Spleen (tissue), 7 donors: ENCODE results near the gene PKN3.

Source experiments
- POLR2A ChIP-seq, 3 donors: fragments of 450-650 bp; IDR thresholded peaks; one replicate each; pipeline ENCODE4 v1.5.1; 2017; ENCODE audit warnings: antibody characterized with exemption in 3 of 3, mild to moderate bottlenecking in 1 of 3
- POLR2AphosphoS5 ChIP-seq, 3 donors: sonication (generic); formaldehyde crosslinking; IDR thresholded peaks; one replicate each; pipeline ENCODE4 v1.5.1; 2017; ENCODE audit warnings: antibody characterized with exemption in 3 of 3
- TF ChIP-seq, protein P1 (sequence below), 11 experiments: fragments of 200-600 bp in 7 of 11; fragments of 450-650 bp in 4 of 11; sonication (generic) in 4 of 11; IDR thresholded peaks in 8 of 11; conservative IDR thresholded peaks in 3 of 11; 1 replicate in 7 of 11; 2 replicates in 4 of 11; pipeline versions ENCODE4 v1.4.0 to v1.8.0; 2016 to 2021; ENCODE audit warnings: antibody characterized with exemption in 11 of 11, inconsistent platforms in 4 of 11, mild to moderate bottlenecking in 1 of 11
- donor health status: DM: no; HTN: no; CAD: no; lungs with moderate emphysema.
- donor health status: DM: no; HTN: no; CAD: no.
- donor health status: DM: no; HTN: no; CAD: no.

DNA sequence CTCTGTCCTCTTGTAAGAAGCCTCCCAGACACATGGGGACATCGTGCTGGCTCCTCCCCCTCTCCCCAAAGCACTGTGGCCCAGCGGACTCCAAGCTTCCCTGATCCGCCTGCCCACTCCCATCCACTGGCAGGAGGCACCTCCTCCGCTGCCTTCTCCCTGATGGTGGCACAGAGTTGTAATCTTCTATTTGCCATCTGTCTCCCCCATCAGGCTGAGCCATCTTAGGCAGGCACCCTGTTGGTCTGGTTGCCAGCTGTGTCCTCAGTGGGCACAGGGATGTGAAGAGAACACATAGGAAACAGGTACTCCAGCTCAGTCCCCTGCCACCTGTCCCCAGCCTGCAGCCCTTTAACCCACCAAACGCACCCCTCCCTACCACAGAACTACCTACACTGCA is 27.0 kb downstream of the PKN3 start:
- TF ChIP-seq POLR2AphosphoS5 (IDR thresholded peaks at IDR 0.05) = no peak
- no peak for TF ChIP-seq POLR2A (IDR thresholded peaks at IDR 0.05)
- TF ChIP-seq, protein P1, sequence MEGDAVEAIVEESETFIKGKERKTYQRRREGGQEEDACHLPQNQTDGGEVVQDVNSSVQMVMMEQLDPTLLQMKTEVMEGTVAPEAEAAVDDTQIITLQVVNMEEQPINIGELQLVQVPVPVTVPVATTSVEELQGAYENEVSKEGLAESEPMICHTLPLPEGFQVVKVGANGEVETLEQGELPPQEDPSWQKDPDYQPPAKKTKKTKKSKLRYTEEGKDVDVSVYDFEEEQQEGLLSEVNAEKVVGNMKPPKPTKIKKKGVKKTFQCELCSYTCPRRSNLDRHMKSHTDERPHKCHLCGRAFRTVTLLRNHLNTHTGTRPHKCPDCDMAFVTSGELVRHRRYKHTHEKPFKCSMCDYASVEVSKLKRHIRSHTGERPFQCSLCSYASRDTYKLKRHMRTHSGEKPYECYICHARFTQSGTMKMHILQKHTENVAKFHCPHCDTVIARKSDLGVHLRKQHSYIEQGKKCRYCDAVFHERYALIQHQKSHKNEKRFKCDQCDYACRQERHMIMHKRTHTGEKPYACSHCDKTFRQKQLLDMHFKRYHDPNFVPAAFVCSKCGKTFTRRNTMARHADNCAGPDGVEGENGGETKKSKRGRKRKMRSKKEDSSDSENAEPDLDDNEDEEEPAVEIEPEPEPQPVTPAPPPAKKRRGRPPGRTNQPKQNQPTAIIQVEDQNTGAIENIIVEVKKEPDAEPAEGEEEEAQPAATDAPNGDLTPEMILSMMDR (IDR thresholded peaks at IDR 0.05 in 8 of 11, conservative IDR thresholded peaks at IDR 0.05 in 3 of 11) = no peak
